ENCODE results near the gene GNG13. TPM values are rescaled to one million over a fixed set of nuclear protein-coding genes. Genes with fewer than 3 reads are reported as not detected.

The GNG13 gene
- total RNA-seq, 1 experiment from 2014 or later, result not detected

- no peak for DNase-seq (ENCODE audit: low spot score)
- ChIA-PET POLR2A (ENCODE audit: low non-redundant PET) (no interaction called here), CTCF (no interaction called here)
- Histone ChIP-seq H3K9me3 (ENCODE audit: low read depth, low read length, poor library complexity, severe bottlenecking) (peaks cover 12% of the 10 kb centered on the region), H3K4me3 (ENCODE audit: low read depth, low read length, poor library complexity, severe bottlenecking) (no peak overlapping the region), H3K27ac (ENCODE audit: low read depth, low read length, poor library complexity, severe bottlenecking) (no peak overlapping the region), H3K36me3 (ENCODE audit: insufficient read depth, low read length, poor library complexity, severe bottlenecking) (no peaks in the 10 kb centered on the region), H3K4me1 (ENCODE audit: insufficient read depth, low read length, poor library complexity, severe bottlenecking) (peaks cover 9% of the 10 kb centered on the region), H3K27me3 (replicated peaks; ENCODE audit: insufficient read depth, low read depth, low read length, poor library complexity) (no peaks in the 10 kb centered on the region)
- BruUV-seq (replicated peaks), result no TSS peak
- no peak for TF ChIP-seq EZH2 (IDR thresholded peaks at IDR 0.05; ENCODE audit: borderline replicate concordance, low read depth, low read length, poor library complexity, severe bottlenecking)
- no peak for TF ChIP-seq CTCF (conservative IDR thresholded peaks at IDR 0.05; ENCODE audit: low read depth, low read length)
- intact Hi-C loops (cut with micrococcal nuclease; ENCODE audit: unreplicated experiment), result no loop called here
These were observed 46.6 kb upstream of the GNG13 start for GRCh38 chr16:847151-847550.

DNA sequence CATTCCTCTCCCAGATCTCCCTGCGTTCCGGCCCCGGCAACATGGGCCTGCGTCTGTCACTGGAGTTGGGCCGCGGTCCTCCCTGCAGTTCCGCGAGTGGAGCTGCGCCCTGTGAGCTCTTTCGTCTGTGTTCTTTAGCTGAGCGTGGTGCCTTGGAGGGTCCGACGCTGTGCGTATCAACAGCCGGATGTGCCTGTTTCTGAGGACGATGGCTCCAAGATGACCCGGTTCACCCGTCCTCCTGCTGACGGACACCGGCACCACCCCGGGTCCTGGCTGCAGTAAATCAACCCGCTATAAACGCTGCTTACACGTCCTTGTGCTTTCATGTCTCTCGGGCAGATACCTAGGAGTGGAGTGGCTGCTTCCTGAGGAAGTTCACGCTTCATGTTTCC, 44.8 kb upstream of the GNG13 start:
- no peaks in the 10 kb centered on the region for H3K36me3 ChIP-seq (ENCODE audit: insufficient read depth, low read length, poor library complexity, severe bottlenecking)
- H3K9me3 ChIP-seq (ENCODE audit: low read depth, low read length, poor library complexity, severe bottlenecking), result peaks cover 5% of the 10 kb centered on the region
- H3K4me3 ChIP-seq (ENCODE audit: low read depth, low read length, poor library complexity, severe bottlenecking), result no peak overlapping the region
- DNase-seq (ENCODE audit: low spot score), result no peak
- no TSS peak for BruUV-seq (replicated peaks)
- peaks cover 14% of the 10 kb centered on the region for H3K4me1 ChIP-seq (ENCODE audit: insufficient read depth, low read length, poor library complexity, severe bottlenecking)
- intact Hi-C loops (cut with micrococcal nuclease; ENCODE audit: unreplicated experiment), result no loop called here
- ChIA-PET CTCF (no interaction called here), POLR2A (ENCODE audit: low non-redundant PET) (no interaction called here)
- no peak for TF ChIP-seq CTCF (conservative IDR thresholded peaks at IDR 0.05; ENCODE audit: low read depth, low read length)
- TF ChIP-seq EZH2 (IDR thresholded peaks at IDR 0.05; ENCODE audit: borderline replicate concordance, low read depth, low read length, poor library complexity, severe bottlenecking), result no peak
- no peaks in the 10 kb centered on the region for H3K27me3 ChIP-seq (replicated peaks; ENCODE audit: insufficient read depth, low read depth, low read length, poor library complexity)
- H3K27ac ChIP-seq (ENCODE audit: low read depth, low read length, poor library complexity, severe bottlenecking), result no peak overlapping the region

GRCh38 chr16:844638-845350, 44.3 kb upstream of the GNG13 start:
- no TSS peak for BruUV-seq (replicated peaks)
- no peak overlapping the region for H3K4me3 ChIP-seq (ENCODE audit: low read depth, low read length, poor library complexity, severe bottlenecking)
- POLR2A ChIA-PET (ENCODE audit: low non-redundant PET), result no interaction called here
- H3K27me3 ChIP-seq (replicated peaks; ENCODE audit: insufficient read depth, low read depth, low read length, poor library complexity), result no peaks in the 10 kb centered on the region
- no peak overlapping the region for H3K27ac ChIP-seq (ENCODE audit: low read depth, low read length, poor library complexity, severe bottlenecking)
- intact Hi-C loops (cut with micrococcal nuclease; ENCODE audit: unreplicated experiment), result no loop called here
- H3K36me3 ChIP-seq (ENCODE audit: insufficient read depth, low read length, poor library complexity, severe bottlenecking), result no peaks in the 10 kb centered on the region
- DNase-seq (ENCODE audit: low spot score), result no peak
- H3K9me3 ChIP-seq (ENCODE audit: low read depth, low read length, poor library complexity, severe bottlenecking), result no peaks in the 10 kb centered on the region
- H3K4me1 ChIP-seq (ENCODE audit: insufficient read depth, low read length, poor library complexity, severe bottlenecking), result peaks cover 14% of the 10 kb centered on the region
- no peak for TF ChIP-seq CTCF (conservative IDR thresholded peaks at IDR 0.05; ENCODE audit: low read depth, low read length)
- TF ChIP-seq EZH2 (IDR thresholded peaks at IDR 0.05; ENCODE audit: borderline replicate concordance, low read depth, low read length, poor library complexity, severe bottlenecking), result no peak
- CTCF ChIA-PET, result no interaction called here
